NCI-H2196 treated with DMSO at 0.1 percent for 48 hours (cell line): Measurements from ENCODE around the gene AGA.

ENCODE experiments used
- DNase-seq: peaks from one replicate; lab custom pipeline; 2025; ENCODE audit not compliant: unreplicated experiment; lab: John Stamatoyannopoulos, UW

Gene AGA

DNA sequence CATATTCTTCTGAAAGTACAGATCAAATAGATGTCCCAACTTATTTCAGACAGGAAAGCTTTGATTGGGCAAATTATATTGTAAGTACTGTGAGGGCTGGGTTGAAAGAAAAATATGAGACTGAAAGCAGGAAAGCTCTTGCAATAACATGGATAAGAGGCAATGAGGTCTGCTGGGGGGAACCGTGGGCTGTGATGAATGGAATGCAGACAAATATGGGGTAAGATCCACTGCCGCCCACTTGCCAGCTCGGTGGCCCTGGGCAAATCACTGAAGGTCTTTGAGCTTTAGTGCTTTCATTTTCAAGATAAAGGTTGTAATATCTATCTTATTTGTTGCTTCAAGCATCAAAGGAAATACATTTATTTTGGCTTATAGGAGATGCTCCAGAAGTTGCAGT lies 51.0 kb downstream of the AGA start:
- no peak for DNase-seq

DNA sequence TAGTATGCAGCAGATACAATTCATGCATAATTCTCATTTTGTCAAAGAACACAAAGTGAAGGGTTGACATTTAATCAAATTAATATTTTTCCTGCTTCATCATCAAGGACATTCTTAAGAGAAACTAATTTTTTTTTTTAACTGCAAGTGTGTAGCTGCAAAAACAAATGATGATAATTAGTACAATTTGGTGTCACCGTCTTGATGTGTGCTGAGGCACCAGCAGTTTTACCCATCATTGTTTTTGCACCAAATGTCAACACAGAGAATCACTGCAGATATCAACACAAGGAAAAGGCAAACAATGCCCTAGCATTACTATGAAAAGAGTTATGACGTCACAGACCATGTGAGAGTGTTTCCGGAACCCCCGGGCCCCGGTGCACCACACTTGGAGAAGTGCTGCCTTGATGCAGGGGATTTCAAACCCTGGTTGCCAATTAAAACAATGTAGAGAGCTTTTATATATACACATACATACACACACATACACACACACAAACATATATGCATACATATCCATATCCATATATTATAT lies 55.9 kb downstream of the AGA start:
- no peak for DNase-seq

DNA sequence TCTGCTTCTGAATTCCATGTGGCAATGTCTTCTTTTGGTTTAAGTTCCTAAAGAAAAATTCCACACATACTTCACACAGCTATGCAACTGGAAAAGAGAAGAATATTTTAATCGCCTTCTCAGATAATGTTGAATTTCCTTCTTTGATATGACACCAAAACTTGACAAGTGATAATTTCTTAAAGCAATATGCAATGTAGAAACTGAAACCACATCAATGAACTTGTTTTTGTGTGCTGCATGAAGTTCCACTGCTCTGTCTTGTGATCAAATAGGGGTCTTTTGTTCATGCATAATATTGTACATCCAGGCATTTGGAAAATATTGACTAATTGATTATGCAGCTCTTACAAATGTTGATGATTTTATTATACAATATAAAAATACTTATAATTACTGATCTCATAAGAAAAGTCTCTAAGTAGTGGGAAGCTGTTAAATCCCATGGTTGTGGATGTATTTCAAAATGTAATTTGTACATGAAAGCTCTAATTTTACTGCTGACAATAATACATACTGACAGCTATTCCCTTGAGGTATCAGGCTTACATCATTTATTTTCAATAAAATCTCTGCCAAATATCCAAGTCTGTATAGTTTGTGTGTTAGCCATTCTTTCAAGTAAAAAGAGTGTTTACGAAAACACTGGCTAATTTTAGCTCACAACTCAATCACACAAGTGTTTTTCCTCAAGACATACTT lies 56.5 kb downstream of the AGA start:
- DNase-seq, result no peak

DNA sequence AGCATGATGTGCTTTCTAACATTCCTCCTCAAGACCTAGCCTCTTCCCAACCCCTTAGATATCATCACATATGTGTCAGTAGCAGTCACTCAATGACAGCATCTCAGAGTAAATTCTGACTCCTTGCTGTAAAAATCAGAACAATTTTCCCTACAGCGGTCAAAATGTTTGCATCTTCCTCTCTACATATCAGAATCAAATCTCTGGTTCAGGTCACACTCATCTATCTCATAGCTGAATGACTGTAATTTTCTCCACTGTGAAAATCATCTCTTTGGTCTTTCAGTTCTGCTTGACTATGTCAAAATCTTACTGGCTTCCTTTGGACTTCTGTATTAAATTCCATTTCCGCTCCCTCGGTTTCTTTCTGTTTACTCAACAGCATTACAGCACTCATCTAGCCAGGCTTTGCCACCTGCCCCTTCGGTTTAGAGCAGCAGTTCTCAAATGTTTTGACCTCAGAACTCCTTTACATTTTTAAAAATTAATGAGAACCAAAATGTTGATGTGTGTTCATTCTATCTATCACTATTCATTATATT lies 57.3 kb downstream of the AGA start:
- no peak for DNase-seq

DNA sequence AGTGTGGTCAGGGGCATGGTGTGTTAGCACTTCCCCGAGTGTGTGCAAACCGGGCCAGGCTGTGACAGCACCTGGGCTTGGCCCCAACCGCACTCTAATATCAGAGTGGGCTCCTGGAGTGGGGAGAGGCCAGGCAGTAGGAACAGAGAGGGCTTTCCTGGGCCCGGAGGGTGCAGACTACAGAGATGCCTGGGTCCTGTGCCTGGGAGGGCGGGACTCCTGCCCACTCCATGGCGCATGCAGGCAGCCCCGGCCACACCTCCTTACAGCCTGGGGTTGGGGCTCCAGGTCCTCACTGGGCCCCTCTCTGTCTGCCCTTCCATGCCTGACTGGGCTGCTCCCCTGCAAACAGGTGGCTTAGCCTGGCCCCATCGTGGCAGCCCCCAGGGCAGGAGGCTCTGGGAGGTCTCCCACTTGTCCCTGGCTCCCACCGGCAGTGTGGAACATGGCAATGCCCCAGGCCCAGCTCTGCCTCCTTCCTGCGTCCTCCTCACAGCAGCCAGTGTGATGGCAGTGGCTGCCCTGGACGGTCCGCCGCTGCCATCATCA lies 60.4 kb downstream of the AGA start:
- DNase-seq, result no peak
